ENCODE measurements around the gene UBL7.

- TF ChIP-seq POLR2A (IDR thresholded peaks at IDR 0.05), result no peak
- TF ChIP-seq, protein P1, sequence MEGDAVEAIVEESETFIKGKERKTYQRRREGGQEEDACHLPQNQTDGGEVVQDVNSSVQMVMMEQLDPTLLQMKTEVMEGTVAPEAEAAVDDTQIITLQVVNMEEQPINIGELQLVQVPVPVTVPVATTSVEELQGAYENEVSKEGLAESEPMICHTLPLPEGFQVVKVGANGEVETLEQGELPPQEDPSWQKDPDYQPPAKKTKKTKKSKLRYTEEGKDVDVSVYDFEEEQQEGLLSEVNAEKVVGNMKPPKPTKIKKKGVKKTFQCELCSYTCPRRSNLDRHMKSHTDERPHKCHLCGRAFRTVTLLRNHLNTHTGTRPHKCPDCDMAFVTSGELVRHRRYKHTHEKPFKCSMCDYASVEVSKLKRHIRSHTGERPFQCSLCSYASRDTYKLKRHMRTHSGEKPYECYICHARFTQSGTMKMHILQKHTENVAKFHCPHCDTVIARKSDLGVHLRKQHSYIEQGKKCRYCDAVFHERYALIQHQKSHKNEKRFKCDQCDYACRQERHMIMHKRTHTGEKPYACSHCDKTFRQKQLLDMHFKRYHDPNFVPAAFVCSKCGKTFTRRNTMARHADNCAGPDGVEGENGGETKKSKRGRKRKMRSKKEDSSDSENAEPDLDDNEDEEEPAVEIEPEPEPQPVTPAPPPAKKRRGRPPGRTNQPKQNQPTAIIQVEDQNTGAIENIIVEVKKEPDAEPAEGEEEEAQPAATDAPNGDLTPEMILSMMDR (IDR thresholded peaks at IDR 0.05), result no peak
These were observed 36.6 kb upstream of the UBL7 start for GRCh38 chr15:74497584-74497983.
